DND-41 (cell line): Measurements from ENCODE around the gene DDX39A.
"Not testable (repeated sequence)": the region's sequence is repeated elsewhere in the genome, so short reads cannot be mapped to it uniquely, and the experiment has no call there.

Experiments used
- EZH2 ChIP-seq: IDR thresholded peaks from 3 replicates; pipeline ENCODE4 v1.6.1; 2012; ENCODE audit warnings: borderline replicate concordance, low read depth, mild to moderate bottlenecking, moderate library complexity, low read length, inconsistent platforms; ENCODE audit not compliant: severe bottlenecking
- TF ChIP-seq, protein P1 (sequence below): IDR thresholded peaks from 2 replicates; pipeline ENCODE4 v1.5.1; 2012; ENCODE audit warnings: borderline replicate concordance, low read length, moderate library complexity, mild to moderate bottlenecking; ENCODE audit not compliant: poor library complexity, severe bottlenecking; ENCODE audit errors: extremely low read depth

- TF ChIP-seq, protein P1, sequence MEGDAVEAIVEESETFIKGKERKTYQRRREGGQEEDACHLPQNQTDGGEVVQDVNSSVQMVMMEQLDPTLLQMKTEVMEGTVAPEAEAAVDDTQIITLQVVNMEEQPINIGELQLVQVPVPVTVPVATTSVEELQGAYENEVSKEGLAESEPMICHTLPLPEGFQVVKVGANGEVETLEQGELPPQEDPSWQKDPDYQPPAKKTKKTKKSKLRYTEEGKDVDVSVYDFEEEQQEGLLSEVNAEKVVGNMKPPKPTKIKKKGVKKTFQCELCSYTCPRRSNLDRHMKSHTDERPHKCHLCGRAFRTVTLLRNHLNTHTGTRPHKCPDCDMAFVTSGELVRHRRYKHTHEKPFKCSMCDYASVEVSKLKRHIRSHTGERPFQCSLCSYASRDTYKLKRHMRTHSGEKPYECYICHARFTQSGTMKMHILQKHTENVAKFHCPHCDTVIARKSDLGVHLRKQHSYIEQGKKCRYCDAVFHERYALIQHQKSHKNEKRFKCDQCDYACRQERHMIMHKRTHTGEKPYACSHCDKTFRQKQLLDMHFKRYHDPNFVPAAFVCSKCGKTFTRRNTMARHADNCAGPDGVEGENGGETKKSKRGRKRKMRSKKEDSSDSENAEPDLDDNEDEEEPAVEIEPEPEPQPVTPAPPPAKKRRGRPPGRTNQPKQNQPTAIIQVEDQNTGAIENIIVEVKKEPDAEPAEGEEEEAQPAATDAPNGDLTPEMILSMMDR = not testable (repeated sequence)
- TF ChIP-seq EZH2 = not testable (repeated sequence)
Measured at GRCh38 chr19:14403145-14403930, 15.8 kb downstream of the DDX39A start.
